ENCODE measurements around the gene COA6.

DNA sequence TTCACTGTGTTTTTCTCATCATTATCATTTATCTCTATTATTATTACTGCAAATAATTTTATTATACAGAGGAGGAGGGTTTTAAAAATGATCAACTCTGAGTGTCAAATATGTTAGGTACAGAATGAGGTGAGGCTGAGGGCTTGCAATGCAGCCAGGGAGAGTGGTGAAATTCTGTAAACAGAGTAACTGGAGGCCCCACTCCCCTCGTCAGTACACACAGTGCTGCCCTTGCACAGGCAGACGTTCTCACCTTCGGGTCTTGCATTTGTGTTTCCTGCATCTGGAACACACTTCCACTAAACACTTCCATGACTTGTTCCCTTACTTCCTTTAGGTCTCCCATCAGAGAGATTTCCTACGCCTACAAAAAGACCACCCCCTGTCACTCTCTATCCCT lies 24.3 kb upstream of the COA6 start:
- no peak for TF ChIP-seq EZH2 (IDR thresholded peaks at IDR 0.05; ENCODE audit: low read length)
- TF ChIP-seq, protein P1, sequence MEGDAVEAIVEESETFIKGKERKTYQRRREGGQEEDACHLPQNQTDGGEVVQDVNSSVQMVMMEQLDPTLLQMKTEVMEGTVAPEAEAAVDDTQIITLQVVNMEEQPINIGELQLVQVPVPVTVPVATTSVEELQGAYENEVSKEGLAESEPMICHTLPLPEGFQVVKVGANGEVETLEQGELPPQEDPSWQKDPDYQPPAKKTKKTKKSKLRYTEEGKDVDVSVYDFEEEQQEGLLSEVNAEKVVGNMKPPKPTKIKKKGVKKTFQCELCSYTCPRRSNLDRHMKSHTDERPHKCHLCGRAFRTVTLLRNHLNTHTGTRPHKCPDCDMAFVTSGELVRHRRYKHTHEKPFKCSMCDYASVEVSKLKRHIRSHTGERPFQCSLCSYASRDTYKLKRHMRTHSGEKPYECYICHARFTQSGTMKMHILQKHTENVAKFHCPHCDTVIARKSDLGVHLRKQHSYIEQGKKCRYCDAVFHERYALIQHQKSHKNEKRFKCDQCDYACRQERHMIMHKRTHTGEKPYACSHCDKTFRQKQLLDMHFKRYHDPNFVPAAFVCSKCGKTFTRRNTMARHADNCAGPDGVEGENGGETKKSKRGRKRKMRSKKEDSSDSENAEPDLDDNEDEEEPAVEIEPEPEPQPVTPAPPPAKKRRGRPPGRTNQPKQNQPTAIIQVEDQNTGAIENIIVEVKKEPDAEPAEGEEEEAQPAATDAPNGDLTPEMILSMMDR (optimal IDR thresholded peaks at IDR 0.05 in 1 of 3, IDR thresholded peaks at IDR 0.05 in 1 of 3, conservative IDR thresholded peaks at IDR 0.05 in 1 of 3; ENCODE audit: extremely low read depth in 1 of 3, insufficient read depth in 2 of 3, low read length in 3 of 3), result no peak

Data from keratinocyte (primary cell).